ENCODE data around the gene SNRNP35. TPM values are rescaled to one million over a fixed set of nuclear protein-coding genes. Genes with fewer than 3 reads are reported as not detected.

SNRNP35 gene
- total RNA-seq, 4 donors from 2014 or later, result 16.3 to 17.6 (median 17.5) TPM

- Histone ChIP-seq H3K36me3 (peaks cover 0 to 62% of the 10 kb centered on the region in 2 donors), H3K4me1 (peaks cover 0 to 9% (median 0%) of the 10 kb centered on the region in 3 donors), H3K27me3 (no peaks in the 10 kb centered on the region), H3K27ac (no peak overlapping the region), H3K9me3 (no peaks in the 10 kb centered on the region), H3K4me3 (no peak overlapping the region)
- whole genome bisulfite sequencing, 2 donors (ENCODE audit: low coverage in 1 of 2), result 76 to 100% methylated on average over 1 to 4 of the region's 6 CpGs
- TF ChIP-seq CTCF (IDR thresholded peaks at IDR 0.05), result no peak
- TF ChIP-seq POLR2AphosphoS5 (IDR thresholded peaks at IDR 0.05), result no peak
- TF ChIP-seq EP300 (IDR thresholded peaks at IDR 0.05), result no peak
- TF ChIP-seq POLR2A (IDR thresholded peaks at IDR 0.05), result no peak
- no peak for ATAC-seq
Measured at GRCh38 chr12:123482876-123483275, 24.9 kb downstream of the SNRNP35 start.

GRCh38 chr12:123483602-123484248 is 25.8 kb downstream of the SNRNP35 start:
- no peaks in the 10 kb centered on the region for H3K27me3 ChIP-seq
- H3K4me1 ChIP-seq, result peaks cover 0 to 9% (median 0%) of the 10 kb centered on the region in 3 donors
- H3K27ac ChIP-seq, result no peak overlapping the region
- WGBS, 2 donors (ENCODE audit: low coverage in 1 of 2), result 100% methylated on average over 1 of the region's 18 CpGs; no CpG with 5 or more reads in 1 of the 2 donors
- H3K36me3 ChIP-seq, result peaks cover 0 to 57% of the 10 kb centered on the region in 2 donors
- no peaks in the 10 kb centered on the region for H3K9me3 ChIP-seq
- ATAC-seq, result no peak
- H3K4me3 ChIP-seq, result no peak overlapping the region
- TF ChIP-seq POLR2AphosphoS5 (IDR thresholded peaks at IDR 0.05) (no peak), CTCF (IDR thresholded peaks at IDR 0.05) (no peak), POLR2A (IDR thresholded peaks at IDR 0.05) (no peak), EP300 (IDR thresholded peaks at IDR 0.05) (no peak)

GRCh38 chr12:123485756-123486155 is 27.8 kb downstream of the SNRNP35 start:
- TF ChIP-seq EP300 (IDR thresholded peaks at IDR 0.05) (no peak), POLR2A (IDR thresholded peaks at IDR 0.05) (no peak), CTCF (IDR thresholded peaks at IDR 0.05) (no peak), POLR2AphosphoS5 (IDR thresholded peaks at IDR 0.05) (no peak)
- Histone ChIP-seq H3K36me3 (peaks cover 0 to 59% of the 10 kb centered on the region in 2 donors), H3K27me3 (no peaks in the 10 kb centered on the region), H3K4me1 (peaks cover 0 to 3% (median 0%) of the 10 kb centered on the region in 3 donors), H3K9me3 (no peaks in the 10 kb centered on the region), H3K27ac (no peak overlapping the region), H3K4me3 (no peak overlapping the region)
- ATAC-seq, result no peak
- WGBS, 2 donors (ENCODE audit: low coverage in 1 of 2), result 75 to 78% methylated on average over 6 to 10 of the region's 14 CpGs

GRCh38 chr12:123487428-123487827 is 29.5 kb downstream of the SNRNP35 start:
- no CpG with 5 or more reads among the region's 6 CpGs for WGBS, 2 donors (ENCODE audit: low coverage in 1 of 2)
- no peak for ATAC-seq

More at GRCh38 chr12:123487428-123487827, 29.5 kb downstream of the SNRNP35 start:
- Histone ChIP-seq H3K4me3 (no peak overlapping the region), H3K4me1 (no peaks in the 10 kb centered on the region), H3K27me3 (no peaks in the 10 kb centered on the region), H3K9me3 (no peaks in the 10 kb centered on the region), H3K27ac (no peak overlapping the region), H3K36me3 (peaks cover 0 to 60% of the 10 kb centered on the region in 2 donors)
- TF ChIP-seq POLR2A (IDR thresholded peaks at IDR 0.05) (no peak), POLR2AphosphoS5 (IDR thresholded peaks at IDR 0.05) (no peak), CTCF (IDR thresholded peaks at IDR 0.05) (no peak), EP300 (IDR thresholded peaks at IDR 0.05) (no peak)
